DMS53 treated with DMSO at 0.1 percent for 48 hours (cell line): ENCODE measurements around the gene RNF123.
"Not testable (repeated sequence)": the region's sequence is repeated elsewhere in the genome, so short reads cannot be mapped to it uniquely, and the experiment has no call there.

Experiments
- DNase-seq: peaks from one replicate; lab custom pipeline; 2025; ENCODE audit not compliant: unreplicated experiment; lab: John Stamatoyannopoulos, UW

RNF123 gene

DNA sequence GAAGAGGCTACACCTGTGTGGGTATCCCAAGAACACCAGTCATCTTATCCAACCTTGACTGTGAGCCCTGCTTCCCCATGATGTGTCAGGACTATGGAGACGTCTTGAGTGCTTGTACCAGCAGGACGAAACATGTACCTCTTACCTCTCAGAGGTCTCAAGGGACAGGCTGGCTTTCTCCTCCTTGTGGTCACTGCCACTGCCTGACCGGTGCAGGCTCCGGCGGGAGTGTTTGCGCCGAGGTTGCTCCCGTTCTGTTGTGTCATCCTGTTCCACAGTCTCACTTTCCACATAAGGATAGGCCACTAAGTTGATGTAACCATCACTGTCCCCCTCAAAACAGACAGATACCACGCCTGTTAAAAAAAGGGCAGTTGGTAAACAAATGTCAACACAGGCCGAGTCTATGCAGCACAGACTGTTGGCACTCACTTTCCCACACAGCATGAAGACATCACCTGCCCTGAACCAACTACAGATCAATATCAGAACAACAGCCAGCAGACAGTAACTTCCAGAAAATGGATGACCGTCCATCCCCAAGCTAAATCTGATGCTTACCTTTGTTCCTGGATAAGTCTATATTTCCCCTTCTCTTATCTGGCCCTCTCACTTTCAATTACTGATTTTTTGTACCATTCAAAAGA, 48.8 kb downstream of the RNF123 start:
- no peak for DNase-seq

DNA sequence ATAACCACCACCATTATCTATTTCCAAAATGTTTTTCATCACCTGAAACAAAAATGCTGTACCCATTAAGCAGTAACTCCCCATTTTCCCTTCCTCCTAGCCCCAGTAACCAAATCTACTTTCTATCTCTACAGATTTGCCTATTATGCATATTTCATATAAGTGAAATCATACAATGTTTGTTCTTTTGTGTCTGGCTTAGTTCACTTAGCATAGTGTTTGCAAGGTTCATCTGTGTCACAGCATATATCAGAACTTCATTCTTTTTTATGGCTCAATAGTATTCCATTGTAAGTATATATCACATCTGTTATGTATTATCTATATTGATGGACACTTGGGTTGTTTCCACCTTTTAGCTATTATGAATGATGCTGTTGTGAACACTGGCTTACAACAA, 51.1 kb downstream of the RNF123 start:
- no peak for DNase-seq

DNA sequence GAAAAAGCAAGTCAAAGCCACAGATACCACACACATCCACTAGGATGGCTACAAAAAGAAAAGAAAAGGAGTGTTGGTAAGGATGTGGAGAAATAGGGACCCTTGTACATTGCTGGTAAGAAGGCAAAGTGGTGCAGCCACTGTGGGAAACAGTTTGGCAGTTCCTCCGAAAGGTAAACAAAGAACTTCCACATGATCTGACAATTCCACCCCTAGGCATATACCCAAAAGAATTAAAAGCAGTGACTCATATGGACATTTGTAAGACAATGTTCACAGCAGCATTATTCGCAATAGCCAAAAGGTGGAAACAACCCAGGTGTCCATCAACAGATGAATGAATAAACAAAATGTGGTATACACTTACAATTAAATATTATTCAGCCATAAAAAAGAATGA, 56.6 kb downstream of the RNF123 start:
- DNase-seq = no peak

DNA sequence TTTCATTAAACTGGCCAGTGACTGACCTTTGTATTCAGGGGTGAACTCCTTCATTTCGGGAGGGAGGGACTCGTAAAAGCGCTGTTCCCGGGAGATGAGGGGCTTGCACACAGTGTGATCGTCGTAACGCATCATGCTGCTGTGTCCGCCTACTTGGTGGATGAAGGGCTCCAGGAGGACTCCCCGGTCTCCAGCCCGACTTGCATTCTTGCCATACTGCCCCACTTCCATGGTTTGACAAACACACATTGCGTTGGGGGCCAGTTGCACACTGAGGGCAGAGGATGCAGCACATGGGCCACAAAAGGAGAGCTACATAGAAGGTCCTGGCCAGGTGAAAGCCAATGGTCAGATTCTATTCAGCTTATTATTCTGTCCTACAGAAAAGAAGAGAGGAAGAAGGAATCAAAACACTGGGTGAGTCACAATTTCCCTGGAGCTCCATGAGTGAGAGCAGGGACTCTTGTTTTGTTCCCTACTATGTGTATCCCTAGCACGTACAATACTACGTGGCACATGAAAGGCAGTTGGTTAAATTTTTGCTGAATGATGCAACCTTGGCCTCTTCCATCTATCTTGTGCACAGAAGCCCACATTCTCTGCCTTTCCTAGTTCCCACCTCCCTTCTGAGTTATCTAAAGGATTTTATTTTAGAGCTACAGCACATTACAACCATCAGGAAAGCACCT, 58.6 kb downstream of the RNF123 start:
- DNase-seq = no peak

DNA sequence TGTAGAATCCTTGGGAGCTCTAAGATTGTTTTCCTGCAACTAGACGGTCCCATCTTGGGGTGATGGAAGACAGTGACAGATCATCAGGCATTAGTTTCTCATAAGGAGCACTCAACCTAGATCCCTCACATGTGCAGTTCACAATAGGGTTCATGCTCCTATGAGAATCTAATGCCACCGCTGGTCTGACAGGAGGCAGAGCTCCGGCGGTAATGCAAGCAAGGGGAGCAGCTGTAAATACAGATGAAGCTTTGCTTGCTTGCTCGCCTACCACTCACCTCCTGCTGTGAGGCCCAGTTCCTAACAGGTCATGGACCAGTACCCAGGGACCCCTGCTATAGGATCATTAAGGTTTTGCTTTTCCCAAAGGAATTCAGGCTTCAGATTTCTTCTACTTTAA, 59.5 kb downstream of the RNF123 start:
- not testable (repeated sequence) for DNase-seq

DNA sequence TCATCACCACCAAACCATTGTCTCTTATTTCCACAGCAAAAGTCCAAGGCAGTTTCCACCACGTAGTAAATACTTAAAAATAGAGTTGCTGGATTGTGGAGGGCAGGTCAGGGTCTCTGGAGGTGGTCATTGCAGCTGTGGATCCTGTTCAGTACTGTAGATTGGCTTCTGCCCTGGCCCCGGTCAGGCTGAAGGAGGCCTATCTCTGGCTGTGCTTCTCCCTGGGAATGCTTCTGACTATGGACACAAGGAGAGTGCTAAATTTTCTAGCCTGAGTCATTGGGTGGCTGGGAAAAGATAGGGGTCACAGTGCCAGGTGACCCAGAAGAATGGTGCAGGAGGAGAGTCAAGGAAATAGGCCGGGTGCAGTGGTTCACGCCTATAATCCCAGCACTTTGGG, 60.7 kb downstream of the RNF123 start:
- no peak for DNase-seq

DNA sequence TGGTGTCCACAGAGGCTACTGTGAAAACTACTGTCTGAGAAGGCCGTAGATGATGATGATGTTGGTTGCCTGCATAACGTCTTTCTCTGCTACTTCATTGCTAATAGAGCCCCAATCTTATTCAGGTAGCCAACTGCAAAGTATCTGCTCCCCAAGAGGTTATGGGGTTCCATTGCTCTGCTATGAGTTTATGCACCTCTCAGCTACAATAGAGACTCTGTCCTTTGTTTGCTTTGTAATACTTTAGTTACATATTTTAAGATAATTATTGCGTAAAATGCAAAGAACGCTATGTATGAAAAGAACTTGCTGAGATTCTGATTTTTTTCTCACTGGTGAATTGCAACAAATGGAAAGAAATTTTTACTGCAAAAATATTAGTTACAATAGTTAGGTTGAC, 62.1 kb downstream of the RNF123 start:
- no peak for DNase-seq

DNA sequence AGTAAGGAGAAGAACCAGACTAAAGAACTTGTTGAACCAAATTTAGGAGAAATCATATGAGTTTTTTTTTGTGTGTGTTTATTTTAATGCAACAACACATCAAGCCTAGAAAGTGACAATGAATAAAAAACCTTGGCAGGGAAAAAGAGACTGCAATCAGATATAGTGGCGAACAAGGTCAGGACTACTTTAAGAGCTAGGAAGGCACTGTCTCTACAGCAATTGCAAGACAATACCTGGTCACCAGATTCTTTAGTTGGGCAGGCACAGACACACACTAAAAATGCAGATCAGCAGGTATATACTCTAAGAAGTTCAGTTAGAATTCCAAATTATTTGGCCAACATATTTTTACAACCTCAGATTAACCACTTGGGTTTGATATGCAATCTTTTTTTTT, 65.2 kb downstream of the RNF123 start:
- DNase-seq = no peak

DNA sequence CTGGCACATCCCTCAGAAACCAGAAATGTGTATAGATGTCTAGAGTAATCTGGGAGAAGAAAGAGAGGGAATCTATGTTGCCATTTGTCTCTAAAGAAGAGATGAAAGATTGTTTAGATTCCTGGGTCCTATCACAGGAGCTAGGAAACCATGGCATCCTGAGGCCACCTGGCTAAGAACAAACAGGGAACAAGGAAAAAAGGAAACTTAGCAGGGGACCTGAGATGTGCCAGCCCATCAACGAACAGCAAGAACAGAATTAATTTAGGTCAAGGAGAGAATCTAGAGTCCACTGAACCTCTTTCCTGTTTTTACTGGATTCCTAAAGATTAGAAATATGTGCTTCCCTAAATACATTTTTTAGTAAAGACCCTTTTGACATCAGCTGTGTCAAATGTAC, 66.7 kb downstream of the RNF123 start:
- no peak for DNase-seq

DNA sequence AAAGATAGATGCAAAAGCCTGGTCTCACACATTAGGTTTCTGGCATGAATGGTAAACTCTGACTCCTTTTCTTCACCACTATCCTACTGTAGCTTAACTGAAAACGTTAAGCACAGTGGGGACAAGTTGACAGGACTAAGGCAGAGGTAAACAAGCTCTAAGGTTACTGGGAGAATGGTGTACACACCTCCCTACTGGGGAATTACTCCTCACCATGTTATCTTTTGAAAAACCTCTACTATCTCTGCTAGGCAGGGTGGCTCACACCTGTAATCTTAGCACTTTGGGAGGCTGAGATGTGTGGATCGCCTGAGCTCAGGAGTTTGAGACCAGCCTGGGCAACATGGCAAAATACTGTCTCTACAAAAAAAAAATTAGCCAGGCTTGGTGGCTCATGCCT, 67.8 kb downstream of the RNF123 start:
- no peak for DNase-seq

DNA sequence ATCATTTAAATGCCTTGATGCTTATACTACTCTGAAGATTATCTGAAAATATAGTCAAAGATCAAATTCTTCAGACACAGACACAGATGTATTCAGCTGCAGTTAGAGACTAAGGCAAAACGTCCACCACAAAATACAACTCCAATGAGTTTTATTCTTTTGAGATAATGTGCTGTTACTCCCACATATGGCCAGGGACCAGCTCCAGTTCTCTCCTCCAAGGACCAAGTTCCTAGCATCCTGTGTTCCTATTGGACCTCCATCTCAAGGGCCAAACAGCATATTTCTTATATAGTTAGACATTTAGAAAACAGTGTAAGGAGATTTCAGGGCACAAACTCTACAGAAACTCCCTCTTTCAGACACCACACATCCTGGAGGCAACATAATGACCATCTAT, 69.9 kb downstream of the RNF123 start:
- no peak for DNase-seq

DNA sequence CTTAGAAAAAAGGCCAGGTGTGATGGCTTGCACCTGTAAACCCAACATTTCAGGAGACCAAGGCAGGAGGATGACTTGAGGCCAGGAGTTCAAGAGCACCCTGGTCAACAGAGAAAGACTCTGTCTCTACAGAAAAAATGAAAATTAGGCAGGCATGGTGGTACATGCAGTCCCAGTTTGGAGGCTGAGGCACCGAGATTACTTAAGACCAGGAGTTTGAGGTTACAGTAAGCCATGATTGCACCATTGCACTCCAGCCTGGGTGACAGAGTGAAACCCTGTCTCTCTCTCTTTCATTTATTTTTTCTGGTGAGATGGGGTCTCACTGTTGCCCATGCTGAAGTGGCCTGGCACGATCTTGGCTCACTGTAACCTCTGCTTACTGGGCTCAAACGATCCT, 72.3 kb downstream of the RNF123 start:
- no peak for DNase-seq

DNA sequence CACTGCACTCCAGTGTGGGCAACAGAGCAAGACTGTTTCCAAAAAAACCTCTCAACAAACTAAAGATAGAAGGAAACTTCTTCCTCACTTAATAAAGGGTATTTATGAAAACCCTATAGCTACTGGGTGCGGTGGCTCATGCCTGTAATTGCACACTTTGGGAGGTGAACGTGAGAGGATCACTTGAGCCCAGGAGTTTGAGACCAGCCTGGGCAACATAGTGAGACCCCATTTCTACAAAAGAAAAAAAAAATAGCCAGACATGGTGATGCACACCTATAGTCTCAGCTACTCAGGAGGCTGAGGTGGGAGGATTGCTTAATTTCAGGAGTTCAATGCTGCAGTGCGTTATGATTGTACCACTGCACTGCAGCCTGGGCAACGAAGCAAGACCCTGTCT, 74.6 kb downstream of the RNF123 start:
- no peak for DNase-seq

DNA sequence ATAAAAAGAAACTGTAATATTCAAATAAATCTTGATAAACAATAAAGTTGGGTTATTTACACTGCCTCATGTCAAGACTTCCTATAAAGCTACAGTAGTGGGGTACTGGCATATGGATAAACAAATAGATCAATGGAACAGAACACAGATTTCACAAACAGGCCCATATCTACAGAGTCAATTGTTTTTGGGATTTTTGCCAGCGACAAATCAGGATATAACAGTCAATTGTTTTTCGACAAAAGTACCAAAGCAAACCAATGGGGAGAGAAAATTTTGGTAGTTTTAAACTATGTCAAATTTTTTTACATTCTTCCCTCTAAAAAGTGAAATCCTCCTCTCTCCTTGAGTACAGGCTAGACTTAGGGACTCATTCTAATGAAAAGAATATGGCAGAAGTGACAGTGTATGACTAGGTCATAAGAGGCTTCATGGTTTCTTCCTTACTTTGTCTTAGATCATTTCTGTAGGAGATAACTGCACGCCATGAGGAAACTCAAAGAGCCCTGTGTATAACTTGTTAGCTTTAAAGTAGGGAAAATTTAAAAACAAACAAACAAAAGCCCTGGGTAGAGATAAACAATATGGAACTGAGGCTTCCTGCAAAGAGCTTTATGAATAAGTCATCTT, 80.0 kb downstream of the RNF123 start:
- no peak for DNase-seq

DNA sequence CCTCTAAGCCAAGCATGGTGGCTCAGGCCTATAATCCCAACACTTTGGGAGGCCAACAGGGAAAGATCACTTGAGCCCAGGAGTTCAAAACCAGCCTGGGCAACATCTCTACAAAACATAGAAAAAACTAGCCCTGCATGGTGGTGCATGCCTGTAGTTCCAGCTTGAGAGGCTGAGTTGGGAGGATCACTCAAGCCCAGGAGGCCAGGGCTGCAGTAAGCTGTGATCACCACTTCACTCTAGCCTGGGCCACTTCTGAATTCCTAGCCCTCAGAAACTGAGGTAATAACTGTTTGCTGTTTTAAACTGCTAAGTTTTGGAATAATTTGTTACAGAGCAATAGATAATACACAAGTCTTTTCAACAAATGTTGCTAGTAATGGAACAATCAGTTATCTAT, 80.6 kb downstream of the RNF123 start:
- no peak for DNase-seq
